NCI-H446 treated with DMSO at 0.1 percent for 48 hours (cell line): ENCODE results near the gene CREG1.

ENCODE experiments used
- DNase-seq: peaks from one replicate; lab custom pipeline; 2025; lab: John Stamatoyannopoulos, UW

The CREG1 gene

DNA sequence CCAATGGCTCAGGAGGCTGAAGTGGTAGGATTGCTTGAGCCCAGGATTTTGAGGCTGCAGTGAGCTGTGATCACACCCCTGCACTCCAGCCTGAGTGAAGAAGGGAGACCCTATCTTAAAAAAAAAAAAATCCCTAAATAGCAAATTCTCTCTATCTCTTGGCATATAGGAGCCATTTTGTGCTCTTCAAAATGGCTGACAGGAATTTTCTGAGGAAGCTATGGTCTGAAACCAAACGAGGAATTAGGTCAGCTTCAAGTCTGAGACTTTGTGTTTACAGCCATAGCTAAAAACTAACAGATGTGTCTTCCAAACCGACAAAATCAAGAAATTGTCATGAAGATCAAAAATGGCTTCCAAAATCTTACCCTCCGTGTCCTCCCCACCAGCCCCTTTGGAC lies 45.8 kb downstream of the CREG1 start:
- no peak for DNase-seq

DNA sequence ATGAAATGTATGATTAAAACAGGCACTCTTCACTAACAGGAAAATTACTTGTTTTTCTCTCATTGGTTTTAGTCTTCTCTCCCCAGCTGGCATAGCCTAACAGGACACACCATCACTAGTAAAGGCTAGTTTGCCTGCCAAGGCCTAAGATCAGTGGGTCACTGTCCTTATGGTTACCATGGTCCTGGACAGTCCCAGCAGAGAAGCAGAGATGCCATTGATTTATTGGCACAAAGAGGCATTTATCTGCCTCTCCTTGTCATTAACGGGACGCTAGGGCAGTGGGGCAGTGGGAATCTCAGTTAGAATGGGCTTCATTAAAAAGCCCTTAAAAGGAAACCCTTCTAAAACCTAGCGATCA lies 49.1 kb downstream of the CREG1 start:
- DNase-seq = no peak

DNA sequence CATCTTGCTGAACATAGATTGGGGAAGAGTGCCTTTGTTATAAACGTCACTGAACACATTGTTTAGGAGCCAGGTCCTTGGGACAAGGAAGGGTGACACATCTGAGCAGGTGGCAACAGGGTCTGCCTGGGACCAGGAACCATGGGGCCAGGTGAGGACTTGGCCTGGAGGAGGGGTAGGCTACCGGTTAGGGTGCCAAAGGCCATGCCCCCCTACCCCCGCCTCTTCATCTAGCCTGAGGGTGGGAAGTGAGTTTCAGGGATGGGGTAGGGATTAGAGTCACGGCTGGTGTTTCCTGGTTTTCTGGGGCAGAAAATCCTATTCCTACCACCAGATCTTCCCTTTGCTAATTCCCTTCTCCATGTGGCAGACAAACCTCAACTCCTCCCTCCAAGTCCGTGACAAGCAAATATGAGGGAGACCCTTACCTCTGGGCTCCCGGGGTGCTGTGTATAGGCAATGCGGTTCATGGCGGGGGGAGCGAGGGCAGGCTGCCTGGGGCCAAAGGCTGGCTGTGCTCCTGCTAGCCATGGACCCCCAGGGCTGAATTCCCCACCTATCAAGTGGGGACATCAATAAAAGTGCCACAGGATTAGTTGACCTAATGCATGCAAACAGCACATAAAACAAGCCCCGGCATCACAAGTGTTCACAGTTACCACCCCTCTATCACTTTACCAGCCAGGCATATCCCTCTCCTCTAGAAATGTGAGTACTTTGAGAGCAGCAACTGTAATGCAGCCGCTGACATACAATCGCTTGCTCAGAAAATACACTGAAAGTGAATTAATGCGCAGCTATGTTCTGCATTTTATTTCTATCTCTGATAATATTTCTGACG lies 49.7 kb downstream of the CREG1 start:
- DNase-seq = no peak

DNA sequence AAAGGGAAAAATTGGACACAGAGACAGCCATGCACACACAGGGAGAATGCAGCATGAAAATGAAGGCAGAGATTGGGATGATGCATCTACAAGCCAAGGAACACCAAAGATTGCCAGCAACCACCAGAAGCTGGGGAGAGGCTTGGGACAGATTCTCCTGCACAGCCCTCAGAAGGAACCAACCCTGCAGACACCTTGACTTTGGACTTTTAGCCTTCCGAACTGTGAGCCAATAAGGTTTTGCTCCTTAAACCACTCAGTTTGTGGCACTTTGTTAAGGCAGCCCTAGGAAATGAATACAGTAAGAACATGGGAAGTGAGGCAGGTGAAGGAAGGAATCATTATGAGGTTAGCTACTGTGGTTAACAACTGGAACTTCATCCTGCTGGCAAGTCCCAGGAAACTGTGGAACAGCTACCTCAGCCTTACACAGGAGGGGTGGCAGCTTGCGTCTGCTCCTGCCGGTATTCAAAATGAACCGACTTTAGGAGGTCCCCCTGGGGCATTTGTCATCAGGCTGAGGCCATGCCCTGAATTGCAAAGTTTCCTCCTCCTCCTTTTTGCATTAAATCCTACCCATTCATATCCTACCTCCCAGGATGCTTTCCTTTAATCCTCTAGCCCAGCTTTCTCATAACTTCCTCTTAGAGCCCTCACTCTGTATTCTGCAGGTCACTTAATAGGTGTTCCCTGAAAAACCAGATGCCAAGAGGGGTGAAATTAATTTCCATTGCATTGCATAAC lies 50.7 kb downstream of the CREG1 start:
- DNase-seq = no peak

DNA sequence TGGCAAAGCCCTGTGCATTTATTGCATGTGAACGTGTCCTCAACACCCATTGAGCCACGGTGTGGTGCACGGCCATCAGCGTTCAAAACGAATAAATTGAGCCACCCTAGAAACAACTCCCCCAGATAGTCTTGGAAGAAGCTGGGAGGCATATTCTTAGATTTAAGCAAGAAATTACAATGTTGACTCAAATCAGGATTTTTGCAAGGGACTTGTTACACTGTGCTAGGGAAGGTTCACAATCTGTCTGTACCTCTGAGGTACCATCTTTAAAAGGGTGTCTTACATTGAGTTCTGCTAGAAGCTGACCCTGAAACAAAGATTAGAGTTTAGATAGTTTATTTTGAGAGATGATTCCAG lies 51.4 kb downstream of the CREG1 start:
- no peak for DNase-seq

DNA sequence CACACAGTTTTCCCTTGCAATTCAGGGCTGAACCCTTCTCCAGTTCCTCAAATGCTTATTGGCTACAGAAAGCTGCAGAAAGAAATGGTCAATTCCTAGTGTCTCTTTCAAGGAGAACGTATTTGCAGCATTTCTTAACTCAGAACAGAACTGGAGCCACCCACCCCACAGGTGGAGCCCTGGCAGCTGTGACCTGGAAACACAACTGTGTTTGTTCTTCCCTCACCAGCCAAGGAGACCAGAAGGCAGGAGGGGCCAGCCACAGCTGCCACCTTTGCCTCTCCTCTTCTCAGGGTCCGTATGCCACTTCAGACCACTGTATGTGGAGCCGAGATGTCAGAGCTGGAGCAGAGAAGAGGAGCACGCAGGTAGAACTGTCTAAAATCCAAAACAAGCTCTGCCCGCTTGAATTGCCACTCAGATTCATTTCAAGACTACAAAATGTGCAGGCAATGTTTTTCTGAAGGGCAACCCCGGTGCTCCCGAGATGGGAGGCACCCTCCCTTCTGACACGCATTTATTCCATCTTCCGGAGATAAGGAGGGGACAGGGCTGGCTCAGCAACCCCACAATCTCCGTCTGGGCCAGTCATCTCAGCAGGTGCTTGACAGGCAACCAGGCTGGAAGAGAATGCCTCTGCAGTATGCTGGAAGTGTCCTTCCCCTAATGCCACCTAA lies 51.9 kb downstream of the CREG1 start:
- no peak for DNase-seq

DNA sequence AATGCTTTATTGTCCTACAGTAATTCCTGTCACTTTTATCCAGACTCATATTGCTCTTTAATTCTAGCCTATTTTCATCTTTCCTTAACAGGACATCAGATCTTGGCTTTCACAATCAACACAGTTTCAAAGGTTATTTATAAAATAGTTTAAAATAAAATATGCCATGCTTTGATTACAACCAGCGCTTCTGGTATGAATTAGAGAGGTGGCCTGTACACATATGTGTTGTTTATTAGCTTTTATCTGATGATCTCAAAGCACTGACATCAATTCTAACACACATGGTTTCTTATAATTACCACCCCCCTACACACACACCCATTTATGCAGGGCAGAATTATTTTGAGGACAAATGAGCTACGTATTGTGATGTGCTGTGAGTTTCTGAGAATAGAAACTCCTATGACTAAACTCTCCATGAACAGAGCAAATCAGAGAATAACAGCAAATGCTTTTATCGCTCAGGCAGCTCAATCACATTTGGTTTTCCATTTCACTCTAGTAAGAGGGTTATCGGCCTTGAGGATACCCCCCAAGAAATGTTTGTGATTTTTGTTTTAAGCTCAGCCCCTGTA lies 53.2 kb downstream of the CREG1 start:
- no peak for DNase-seq

DNA sequence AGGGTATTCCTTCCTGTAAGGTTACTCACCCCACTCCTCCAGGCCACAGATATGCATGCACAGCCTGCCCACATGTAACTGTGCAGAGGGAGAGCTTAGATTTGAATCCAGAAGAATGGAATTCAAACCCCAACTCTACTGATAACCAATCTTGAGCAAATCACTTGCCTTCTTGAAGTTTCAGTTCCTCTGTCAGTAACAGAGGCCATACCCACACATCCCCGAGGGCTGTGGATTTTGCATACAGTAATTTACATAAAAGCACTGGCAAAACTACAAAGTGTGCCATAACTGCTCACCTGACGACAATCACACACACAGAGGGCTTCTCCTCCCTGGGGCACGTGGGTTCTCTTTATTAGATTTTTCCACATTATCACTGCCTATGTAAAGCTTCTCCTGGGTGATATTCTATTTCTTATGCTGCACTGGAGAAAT lies 53.9 kb downstream of the CREG1 start:
- no peak for DNase-seq

DNA sequence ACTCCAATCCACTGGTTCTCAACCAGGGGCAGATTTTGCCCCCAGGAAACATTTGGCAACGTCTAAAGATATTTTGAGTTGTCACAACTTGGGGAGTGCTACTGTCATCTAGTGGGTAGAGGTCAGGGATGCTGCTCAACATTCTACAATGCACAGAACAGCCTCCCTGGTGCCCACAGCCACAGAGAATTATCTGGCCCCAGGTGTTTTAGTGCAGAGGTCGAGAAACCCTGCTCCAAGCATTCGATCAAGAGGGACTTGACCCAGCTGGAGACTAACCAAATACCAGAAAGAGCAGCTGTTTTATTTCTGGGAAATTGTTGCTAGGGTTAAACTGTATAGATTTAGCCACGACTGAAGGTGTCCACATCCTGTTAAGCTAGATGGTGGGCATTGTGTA lies 54.5 kb downstream of the CREG1 start:
- DNase-seq = no peak

DNA sequence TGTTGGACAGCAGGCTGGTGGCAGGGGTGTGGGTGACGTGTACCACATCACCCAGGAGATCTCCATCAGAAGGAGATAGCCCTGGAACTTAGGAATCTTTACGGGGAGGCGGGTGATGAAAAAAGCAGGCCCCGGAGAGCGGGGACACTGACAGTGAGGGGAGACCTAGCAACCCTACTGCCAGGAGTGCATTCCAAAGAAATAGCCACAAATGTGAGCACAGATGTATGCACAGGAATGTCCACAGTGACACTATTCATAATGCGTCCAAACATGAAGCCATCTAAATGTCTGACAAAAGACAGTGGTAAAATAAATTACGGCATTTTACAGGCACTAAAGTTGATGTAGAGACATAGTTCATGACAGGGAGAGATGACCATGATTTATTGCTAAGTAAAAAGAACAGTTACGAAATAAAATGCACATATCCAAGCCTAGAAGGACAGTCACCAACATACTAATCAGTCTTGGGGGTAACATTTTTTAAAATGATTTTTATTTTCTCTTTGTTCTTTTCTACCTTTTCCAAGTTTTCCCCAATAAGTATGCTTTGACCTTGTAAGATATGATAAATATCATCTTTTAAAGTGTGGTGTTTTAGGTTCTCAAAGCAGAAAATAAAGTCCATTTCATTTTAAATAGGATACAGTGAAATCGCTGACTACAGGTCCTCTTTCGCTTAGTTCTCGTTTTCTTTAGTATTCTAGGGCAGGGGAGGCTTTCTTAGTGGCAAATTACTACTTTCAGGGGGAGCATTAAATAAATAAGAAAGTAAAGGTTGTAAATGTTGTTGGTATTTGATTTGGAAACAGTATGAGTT lies 56.6 kb downstream of the CREG1 start:
- DNase-seq = no peak

DNA sequence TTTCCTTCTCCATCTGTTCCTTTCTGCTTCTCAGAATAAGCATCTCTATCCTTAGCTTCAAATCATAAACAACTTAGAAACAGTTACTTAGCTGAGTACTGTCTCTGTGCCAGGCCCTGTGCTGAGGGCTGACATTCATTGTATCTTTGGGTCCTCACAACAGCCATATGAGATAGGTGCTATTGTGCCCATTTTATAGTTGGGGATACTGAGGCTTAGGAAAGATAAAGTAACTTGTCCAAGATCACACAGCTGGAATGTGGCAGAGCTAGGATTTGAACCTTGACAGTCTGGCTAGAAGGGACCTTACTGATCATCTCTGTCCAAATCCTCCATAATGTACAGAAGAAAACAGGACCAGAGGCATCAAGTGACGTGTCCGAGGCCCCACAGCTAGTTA lies 60.2 kb downstream of the CREG1 start:
- no peak for DNase-seq

DNA sequence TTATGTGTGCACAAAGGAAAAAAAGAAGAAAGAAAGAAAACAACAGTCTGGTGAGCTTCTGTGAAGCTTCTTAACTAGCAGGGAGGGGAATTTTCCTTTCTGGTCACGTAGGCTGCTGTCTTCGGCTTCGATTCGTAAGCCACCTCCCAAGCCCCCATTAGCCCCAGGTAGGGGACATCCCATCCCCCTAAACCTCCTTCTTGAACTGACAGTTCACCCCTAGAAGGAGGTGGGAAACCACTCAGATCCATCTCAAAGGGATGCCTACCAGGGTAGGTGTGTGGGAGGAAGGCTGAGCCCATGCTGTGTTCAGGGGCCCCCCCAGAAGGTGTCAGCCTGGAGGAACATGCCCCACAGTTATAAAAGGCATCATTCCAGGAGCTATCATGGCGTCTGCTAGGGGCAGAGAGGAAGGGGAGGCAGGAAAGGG lies 61.1 kb downstream of the CREG1 start:
- no peak for DNase-seq

DNA sequence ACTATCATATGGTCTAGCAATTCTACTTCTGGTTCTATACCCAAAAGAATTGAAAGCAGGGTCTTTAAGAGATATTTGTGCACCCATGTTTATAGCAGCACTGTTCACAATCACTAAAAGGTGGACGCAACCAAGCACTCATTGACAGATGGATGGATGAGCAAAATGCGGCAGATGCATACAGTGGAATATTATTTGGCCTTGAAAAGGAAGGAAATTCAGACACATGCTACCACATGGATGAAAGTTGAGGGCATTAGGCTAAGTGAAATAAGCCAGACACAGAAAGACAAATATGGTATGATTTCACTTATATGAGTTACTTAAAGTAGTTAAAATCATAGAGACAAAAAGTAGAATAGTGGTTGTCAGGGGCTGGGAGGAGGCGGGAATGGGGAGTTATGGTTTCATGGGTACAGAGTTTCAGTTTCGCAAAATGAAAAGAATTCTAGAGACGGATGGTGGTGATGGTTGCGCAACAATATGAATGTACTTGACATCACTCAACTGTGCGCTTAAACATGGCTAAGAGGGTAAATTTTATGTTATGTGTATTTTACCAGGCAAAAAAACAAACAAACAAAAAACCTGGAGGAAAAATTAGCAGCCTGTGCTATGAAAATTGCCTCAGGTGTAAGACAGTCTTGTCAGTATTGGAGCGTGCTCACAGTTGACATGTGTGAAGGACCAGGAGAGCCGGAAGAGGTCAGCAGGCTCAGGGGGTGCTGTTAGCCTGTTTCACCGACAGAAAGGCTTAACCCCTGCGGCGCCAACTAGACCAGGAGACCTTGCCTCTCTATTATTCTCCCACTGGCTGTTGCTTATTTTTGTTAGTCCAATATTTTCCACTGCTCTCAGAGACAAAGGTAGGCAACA lies 61.7 kb downstream of the CREG1 start:
- no peak for DNase-seq
